Measurements from ENCODE around the gene CTXND1. TPM values are rescaled to one million over a fixed set of nuclear protein-coding genes. Genes with fewer than 3 reads are reported as not detected.

Gene CTXND1
- total RNA-seq, 2 donors from 2014 or later = 0.04 TPM; not detected in 1

GRCh38 chr15:80175436-80175835, 76.6 kb downstream of the CTXND1 start:
- Mint-ChIP-seq H3K9me3 (peaks cover 2% of the 10 kb centered on the region), H3K27me3 (ENCODE audit: insufficient read depth) (no peaks in the 10 kb centered on the region), H3K27ac (no peak overlapping the region), H3K36me3 (ENCODE audit: low read depth) (peaks cover 22% of the 10 kb centered on the region), H3K4me1 (no peaks in the 10 kb centered on the region), H3K4me3 (no peak overlapping the region)
- 93 to 97% methylated on average over 7 to 9 of the region's 9 CpGs for WGBS, 2 experiments (ENCODE audit: insufficient coverage in 1 of 2, insufficient read length in 1 of 2)
- TF ChIP-seq CTCF (conservative IDR thresholded peaks at IDR 0.05) = no peak
- no peak overlapping the region for H3K9ac ChIP-seq (ENCODE audit: extremely low read depth, low read length, poor library complexity, severe bottlenecking)
- H3K27ac ChIP-seq (ENCODE audit: low read depth, low read length) = no peak overlapping the region
- no peak overlapping the region for H3K4me3 ChIP-seq (ENCODE audit: low read length)
- no peaks in the 10 kb centered on the region for H3K9me3 ChIP-seq (ENCODE audit: control insufficient read depth, low read length)
- H3K4me1 ChIP-seq (ENCODE audit: control insufficient read depth, insufficient read depth, low read length) = no peaks in the 10 kb centered on the region
- H3K27me3 ChIP-seq (ENCODE audit: control insufficient read depth, insufficient read depth, low read length, poor library complexity, severe bottlenecking) = no peaks in the 10 kb centered on the region
- DNase-seq = no peak
- no peaks in the 10 kb centered on the region for H3K36me3 ChIP-seq (ENCODE audit: control insufficient read depth, insufficient read depth, low read length)

- no peak overlapping the region for H3K9ac ChIP-seq (ENCODE audit: extremely low read depth, low read length, poor library complexity, severe bottlenecking)
- H3K4me3 Mint-ChIP-seq = no peak overlapping the region
- no peak overlapping the region for H3K27ac ChIP-seq (ENCODE audit: low read depth, low read length)
- H3K4me1 ChIP-seq (ENCODE audit: control insufficient read depth, insufficient read depth, low read length) = no peaks in the 10 kb centered on the region
- H3K27me3 Mint-ChIP-seq (ENCODE audit: insufficient read depth) = no peaks in the 10 kb centered on the region
- H3K9me3 ChIP-seq (ENCODE audit: control insufficient read depth, low read length) = no peaks in the 10 kb centered on the region
- WGBS, 2 experiments (ENCODE audit: insufficient coverage in 1 of 2, insufficient read length in 1 of 2) = 91 to 93% methylated on average over 8 to 11 of the region's 11 CpGs
- H3K4me3 ChIP-seq (ENCODE audit: low read length) = no peak overlapping the region
- H3K9me3 Mint-ChIP-seq = peaks cover 2% of the 10 kb centered on the region
- H3K36me3 Mint-ChIP-seq (ENCODE audit: low read depth) = peaks cover 23% of the 10 kb centered on the region
- no peaks in the 10 kb centered on the region for H3K4me1 Mint-ChIP-seq
- H3K27ac Mint-ChIP-seq = no peak overlapping the region
- no peak for DNase-seq
- TF ChIP-seq CTCF (conservative IDR thresholded peaks at IDR 0.05) = no peak
- no peaks in the 10 kb centered on the region for H3K36me3 ChIP-seq (ENCODE audit: control insufficient read depth, insufficient read depth, low read length)
- H3K27me3 ChIP-seq (ENCODE audit: control insufficient read depth, insufficient read depth, low read length, poor library complexity, severe bottlenecking) = no peaks in the 10 kb centered on the region
Observed at GRCh38 chr15:80174017-80174746, 77.8 kb downstream of the CTXND1 start.

DNA sequence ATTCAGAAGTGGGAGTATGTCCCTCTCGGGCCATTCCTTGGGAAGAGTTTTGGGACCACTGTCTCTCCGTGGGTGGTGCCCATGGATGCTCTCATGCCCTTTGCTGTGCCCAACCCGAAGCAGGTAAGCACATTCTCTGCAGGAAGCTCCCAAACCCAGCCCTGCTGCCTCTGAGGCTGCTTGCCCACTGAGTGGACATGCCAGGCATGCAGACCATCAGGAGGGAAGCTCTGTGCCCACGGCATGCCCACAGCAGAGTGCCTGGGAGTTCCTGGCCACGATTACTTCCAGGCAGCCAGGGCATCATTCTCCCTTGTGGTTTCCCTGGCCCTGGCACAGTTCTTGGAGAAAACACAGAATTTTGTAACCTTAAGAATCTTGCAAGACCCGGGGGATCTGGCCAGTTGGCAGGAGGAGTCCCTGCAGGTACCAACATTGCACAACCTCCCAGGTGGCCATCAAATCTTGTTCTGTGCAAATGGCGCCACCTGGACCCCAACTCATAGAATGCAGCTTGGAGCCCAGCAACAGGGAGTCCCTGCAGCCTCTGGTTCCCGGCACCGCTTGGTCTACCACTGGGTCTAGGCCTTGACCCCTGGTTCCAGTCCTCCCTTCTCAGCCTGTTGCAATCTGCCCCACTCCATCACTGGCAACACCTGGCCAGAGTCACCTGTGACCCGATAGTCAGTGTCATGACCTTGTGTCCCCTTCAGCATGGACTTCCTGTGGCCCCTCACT, 78.8 kb downstream of the CTXND1 start:
- H3K9me3 Mint-ChIP-seq = peaks cover 2% of the 10 kb centered on the region
- 70 to 72% methylated on average over 6 to 10 of the region's 10 CpGs for whole genome bisulfite sequencing, 2 experiments (ENCODE audit: insufficient coverage in 1 of 2, insufficient read length in 1 of 2)
- no peak overlapping the region for H3K4me3 Mint-ChIP-seq
- Histone ChIP-seq H3K27ac (ENCODE audit: low read depth, low read length) (no peak overlapping the region), H3K9me3 (ENCODE audit: control insufficient read depth, low read length) (no peaks in the 10 kb centered on the region), H3K4me1 (ENCODE audit: control insufficient read depth, insufficient read depth, low read length) (no peaks in the 10 kb centered on the region), H3K4me3 (ENCODE audit: low read length) (no peak overlapping the region), H3K9ac (ENCODE audit: extremely low read depth, low read length, poor library complexity, severe bottlenecking) (no peak overlapping the region), H3K36me3 (ENCODE audit: control insufficient read depth, insufficient read depth, low read length) (no peaks in the 10 kb centered on the region), H3K27me3 (ENCODE audit: control insufficient read depth, insufficient read depth, low read length, poor library complexity, severe bottlenecking) (no peaks in the 10 kb centered on the region)
- no peak overlapping the region for H3K27ac Mint-ChIP-seq
- TF ChIP-seq CTCF (conservative IDR thresholded peaks at IDR 0.05) = peak; percentile 87
- peak; percentile 94 for DNase-seq
- H3K4me1 Mint-ChIP-seq = no peaks in the 10 kb centered on the region
- peaks cover 21% of the 10 kb centered on the region for H3K36me3 Mint-ChIP-seq (ENCODE audit: low read depth)
- no peaks in the 10 kb centered on the region for H3K27me3 Mint-ChIP-seq (ENCODE audit: insufficient read depth)

Measured in endodermal cell (in vitro differentiated cells).